ENCODE data around the gene EN1. TPM values are rescaled to one million over a fixed set of nuclear protein-coding genes. Genes with fewer than 3 reads are reported as not detected.

Gene EN1
- total and polyA plus RNA-seq, 2 donors (not counting 1 experiment from before 2014, with no cell fraction given): not detected

- no peaks in the 10 kb centered on the region for H3K9me3 ChIP-seq (ENCODE audit: control insufficient read depth, insufficient read depth, low read depth, low read length)
- H3K79me2 ChIP-seq (ENCODE audit: control insufficient read depth, insufficient read depth, low read length): no peaks in the 10 kb centered on the region
- H2AFZ ChIP-seq (ENCODE audit: low read length): no peak overlapping the region
- no peak overlapping the region for H3K9ac ChIP-seq (ENCODE audit: insufficient read depth, low read length)
- H3K27ac ChIP-seq (ENCODE audit: insufficient read depth, low read length): no peak overlapping the region
- H3K36me3 ChIP-seq (ENCODE audit: control insufficient read depth, insufficient read depth, low read length): no peaks in the 10 kb centered on the region
- no peaks in the 10 kb centered on the region for H3K4me1 ChIP-seq (ENCODE audit: control insufficient read depth, extremely low read depth, insufficient read depth, low read length)
- DNase-seq (ENCODE audit: low read depth in 2 of 2): no peak
- H3K27me3 ChIP-seq (ENCODE audit: control insufficient read depth, insufficient read depth, low read length): peaks cover 83% of the 10 kb centered on the region
- no peak overlapping the region for H3K4me2 ChIP-seq (ENCODE audit: extremely low read depth, insufficient read depth, low read length)
- TF ChIP-seq CTCF (conservative IDR thresholded peaks at IDR 0.05 in 1 of 2, IDR thresholded peaks at IDR 0.05 in 1 of 2; ENCODE audit: low read depth in 1 of 2, low read length in 2 of 2) (no peak), EZH2 (IDR thresholded peaks at IDR 0.05; ENCODE audit: low read length, missing control alignments) (peak; percentile 61)
- no peaks in the 10 kb centered on the region for H4K20me1 ChIP-seq (ENCODE audit: control insufficient read depth, extremely low read depth, insufficient read depth, low read length)
- H3K4me3 ChIP-seq (replicated peaks in 1 of 4; ENCODE audit: control extremely low read depth in 1 of 4, insufficient read depth in 1 of 4, low read depth in 3 of 4, low read length in 4 of 4): no peak overlapping the region
These were observed 2.9 kb upstream of the EN1 start for GRCh38 chr2:118850168-118850900.

- Histone ChIP-seq H2AFZ (ENCODE audit: low read length) (no peak overlapping the region), H3K36me3 (ENCODE audit: control insufficient read depth, insufficient read depth, low read length) (no peaks in the 10 kb centered on the region)
These were observed 2.0 kb upstream of the EN1 start for GRCh38 chr2:118849226-118850167.

More at GRCh38 chr2:118849226-118850167, 2.0 kb upstream of the EN1 start:
- H4K20me1 ChIP-seq (ENCODE audit: control insufficient read depth, extremely low read depth, insufficient read depth, low read length): no peaks in the 10 kb centered on the region
- no peak overlapping the region for H3K4me3 ChIP-seq (replicated peaks in 1 of 4; ENCODE audit: control extremely low read depth in 1 of 4, insufficient read depth in 1 of 4, low read depth in 3 of 4, low read length in 4 of 4)
- no peaks in the 10 kb centered on the region for H3K4me1 ChIP-seq (ENCODE audit: control insufficient read depth, extremely low read depth, insufficient read depth, low read length)
- no peak overlapping the region for H3K27ac ChIP-seq (ENCODE audit: insufficient read depth, low read length)
- DNase-seq (ENCODE audit: low read depth in 2 of 2): no peak
- H3K9ac ChIP-seq (ENCODE audit: insufficient read depth, low read length): no peak overlapping the region
- no peaks in the 10 kb centered on the region for H3K9me3 ChIP-seq (ENCODE audit: control insufficient read depth, insufficient read depth, low read depth, low read length)
- H3K79me2 ChIP-seq (ENCODE audit: control insufficient read depth, insufficient read depth, low read length): no peaks in the 10 kb centered on the region
- H3K27me3 ChIP-seq (ENCODE audit: control insufficient read depth, insufficient read depth, low read length): peaks cover 83% of the 10 kb centered on the region
- H3K4me2 ChIP-seq (ENCODE audit: extremely low read depth, insufficient read depth, low read length): no peak overlapping the region
- TF ChIP-seq EZH2 (IDR thresholded peaks at IDR 0.05; ENCODE audit: low read length, missing control alignments) (peak; percentile 53), CTCF (conservative IDR thresholded peaks at IDR 0.05 in 1 of 2, IDR thresholded peaks at IDR 0.05 in 1 of 2; ENCODE audit: low read depth in 1 of 2, low read length in 2 of 2) (no peak)

Measured in fibroblast of lung (primary cell).